ENCODE results near the gene ZNF148.
"Not testable (repeated sequence)": the region's sequence is repeated elsewhere in the genome, so short reads cannot be mapped to it uniquely, and the experiment has no call there.

ZNF148 gene

DNA sequence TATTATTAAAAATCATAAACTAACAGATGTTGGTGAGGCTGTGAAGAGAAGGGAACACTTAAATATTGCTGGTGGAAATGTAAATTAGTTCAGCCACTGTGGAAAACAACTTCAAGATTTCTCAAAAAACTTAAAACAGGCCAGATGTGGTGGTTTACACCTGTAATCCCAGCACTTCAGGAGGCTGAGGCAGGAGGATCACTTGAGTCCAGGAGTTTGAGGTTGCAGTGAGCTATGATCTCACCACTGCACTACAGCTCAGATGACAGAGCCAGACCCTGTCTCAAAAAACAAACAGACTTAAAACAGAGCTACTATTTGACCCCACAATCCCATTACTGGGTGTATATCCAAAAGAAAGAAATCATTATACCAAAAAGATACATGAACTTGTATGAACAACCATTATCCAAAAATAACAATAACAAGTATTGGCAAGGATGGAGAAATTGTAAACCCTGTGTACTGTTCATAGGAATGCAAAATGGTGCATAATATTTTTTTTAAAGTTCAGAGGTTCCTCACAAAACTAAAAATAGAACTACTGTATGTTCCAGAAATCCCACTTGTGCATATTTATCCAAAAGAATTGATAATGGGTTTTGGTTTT is 25.5 kb downstream of the ZNF148 start:
- in situ Hi-C loops (cut with HindIII; ENCODE audit: low pct_ligation_motif_present, low pct_unique_long_range_greater_than_20kb, low sequenced_read_pairs): no loop called here
- no peak for DNase-seq

DNA sequence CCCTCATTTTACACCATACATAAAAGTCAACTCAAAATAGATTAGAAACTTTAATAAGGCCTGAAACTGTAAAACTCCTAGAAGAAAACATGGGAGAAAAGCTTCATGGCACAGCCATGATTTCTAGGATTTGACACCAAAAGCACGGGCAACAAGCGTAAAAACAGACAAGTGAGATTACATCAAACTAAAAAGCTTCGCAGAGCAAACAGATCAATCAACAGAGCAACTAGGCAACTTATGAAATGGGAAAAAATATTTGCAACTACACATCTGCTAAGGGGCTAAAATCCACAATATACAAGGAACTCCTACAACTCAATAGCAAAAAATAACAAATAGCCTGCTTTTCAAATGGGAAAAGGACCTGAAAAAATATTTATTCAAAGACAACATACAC is 26.1 kb downstream of the ZNF148 start:
- in situ Hi-C loops (cut with HindIII; ENCODE audit: low pct_ligation_motif_present, low pct_unique_long_range_greater_than_20kb, low sequenced_read_pairs): no loop called here
- no peak for DNase-seq

DNA sequence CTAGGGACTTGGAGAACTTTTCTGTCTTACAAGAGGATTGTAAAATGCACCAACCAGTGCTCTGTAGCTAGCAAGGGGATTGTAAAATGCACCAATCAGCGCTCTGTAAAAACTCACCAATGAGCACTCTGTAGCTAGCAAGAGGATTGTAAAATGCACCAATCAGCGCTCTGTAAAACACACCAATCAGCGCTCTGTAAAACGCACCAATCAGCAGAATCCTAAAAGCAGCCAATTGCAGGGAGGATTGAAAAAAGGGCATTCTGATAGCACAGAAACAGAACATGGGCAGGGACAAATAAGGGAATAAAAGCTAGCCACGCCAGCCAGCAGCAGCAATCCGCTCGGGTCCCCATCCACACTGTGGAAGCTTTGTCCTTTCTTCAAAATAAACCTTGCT is 31.8 kb downstream of the ZNF148 start:
- DNase-seq; in situ Hi-C loops (cut with HindIII; ENCODE audit: low pct_ligation_motif_present, low pct_unique_long_range_greater_than_20kb, low sequenced_read_pairs): not testable (repeated sequence)

DNA sequence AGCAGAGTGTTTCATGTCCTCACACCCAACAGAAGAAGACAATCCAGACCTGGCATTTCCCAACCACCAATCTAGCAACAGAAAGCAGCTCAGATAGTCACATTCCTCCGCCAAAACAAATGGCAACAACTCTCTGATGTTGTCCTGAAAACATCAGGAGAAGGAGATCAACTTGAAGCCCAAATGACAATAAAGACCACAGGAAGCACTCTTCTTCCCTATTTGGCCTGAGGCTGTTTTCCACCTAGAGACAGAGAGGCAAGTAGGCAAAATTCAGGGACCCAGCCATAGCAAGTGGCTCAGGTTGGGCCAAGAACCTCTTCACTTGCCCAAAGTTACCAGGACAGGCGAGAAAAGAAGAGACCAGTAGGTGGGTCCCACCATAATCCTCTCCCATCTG is 35.0 kb downstream of the ZNF148 start:
- DNase-seq: no peak
- in situ Hi-C loops (cut with HindIII; ENCODE audit: low pct_ligation_motif_present, low pct_unique_long_range_greater_than_20kb, low sequenced_read_pairs): no loop called here

DNA sequence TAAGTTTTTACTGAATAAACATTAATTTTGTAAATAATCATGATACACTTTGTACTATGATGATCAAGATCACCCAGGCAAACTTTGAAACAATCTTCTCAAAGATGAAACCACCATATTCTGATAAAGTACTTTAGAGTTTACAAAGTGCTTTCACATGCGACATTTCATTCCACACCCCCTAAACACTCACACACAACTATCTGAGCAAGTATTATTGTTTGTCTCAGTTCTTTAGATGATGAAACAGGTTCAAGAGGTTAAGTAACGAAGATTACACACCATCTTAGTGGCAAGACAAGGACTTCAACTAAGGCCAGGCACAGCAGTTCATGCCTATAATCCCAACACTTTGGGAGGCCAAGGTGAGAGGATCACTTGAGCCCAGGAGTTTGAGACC is 37.6 kb downstream of the ZNF148 start:
- DNase-seq: no peak
- in situ Hi-C loops (cut with HindIII; ENCODE audit: low pct_ligation_motif_present, low pct_unique_long_range_greater_than_20kb, low sequenced_read_pairs): no loop called here

DNA sequence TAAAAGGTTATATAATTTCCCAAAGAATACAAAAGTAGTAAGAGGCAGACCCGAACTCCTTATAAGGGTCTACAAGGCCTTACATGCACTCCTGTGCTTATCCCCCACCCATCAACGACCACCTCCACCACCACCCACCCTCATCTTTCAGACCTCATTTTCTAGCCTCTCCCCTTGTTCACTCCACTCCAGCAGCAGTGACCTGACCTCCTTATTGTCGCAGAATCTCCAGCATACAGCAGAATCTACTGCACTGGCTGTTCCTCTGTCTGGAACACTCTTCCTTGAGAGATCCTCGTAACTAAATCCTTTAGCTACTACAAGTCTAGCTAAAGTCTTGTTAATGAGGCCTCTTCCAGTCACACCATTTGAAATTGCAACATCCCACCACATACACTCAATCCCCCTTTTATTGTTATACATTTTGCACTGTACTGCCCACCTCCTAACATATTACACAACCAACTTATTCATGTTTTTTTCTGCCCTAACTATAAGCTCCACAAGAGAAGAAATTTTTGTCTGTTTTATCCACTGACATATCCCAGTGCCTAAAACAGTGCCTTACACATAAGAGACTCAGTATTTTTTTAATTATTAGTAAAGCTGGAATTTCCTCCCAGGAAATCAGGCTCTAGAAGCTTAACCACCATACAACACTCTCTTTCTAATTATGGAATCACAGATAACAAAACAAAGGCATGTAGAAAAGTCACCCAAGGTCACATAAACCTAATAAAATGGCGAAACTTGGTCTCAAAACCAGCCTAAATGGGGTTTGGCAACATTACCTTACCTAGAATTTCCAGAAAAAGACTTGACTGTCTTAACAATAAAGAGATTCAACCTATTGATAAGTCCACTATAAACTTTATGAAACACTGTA is 40.2 kb downstream of the ZNF148 start:
- no peak for DNase-seq
- in situ Hi-C loops (cut with HindIII; ENCODE audit: low pct_ligation_motif_present, low pct_unique_long_range_greater_than_20kb, low sequenced_read_pairs): no loop called here

DNA sequence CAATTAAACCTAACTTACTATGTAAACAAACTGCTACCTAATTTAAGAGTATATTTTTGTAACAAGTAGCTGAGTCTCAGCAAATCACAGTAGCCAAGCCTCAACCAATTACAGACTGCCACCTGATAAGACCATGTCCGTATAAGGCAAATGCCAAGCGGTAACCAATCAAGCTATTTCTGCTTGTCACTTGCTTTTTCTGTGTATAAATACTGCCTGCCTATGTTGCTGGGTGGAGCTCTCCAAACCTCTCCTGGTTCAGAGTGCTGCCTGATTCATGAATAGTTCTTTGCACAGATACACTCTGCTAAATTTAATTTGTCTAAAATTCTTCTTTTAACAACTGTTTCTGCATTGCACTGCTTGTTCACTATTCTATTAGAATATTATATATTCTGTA is 42.6 kb downstream of the ZNF148 start:
- no peak for DNase-seq

DNA sequence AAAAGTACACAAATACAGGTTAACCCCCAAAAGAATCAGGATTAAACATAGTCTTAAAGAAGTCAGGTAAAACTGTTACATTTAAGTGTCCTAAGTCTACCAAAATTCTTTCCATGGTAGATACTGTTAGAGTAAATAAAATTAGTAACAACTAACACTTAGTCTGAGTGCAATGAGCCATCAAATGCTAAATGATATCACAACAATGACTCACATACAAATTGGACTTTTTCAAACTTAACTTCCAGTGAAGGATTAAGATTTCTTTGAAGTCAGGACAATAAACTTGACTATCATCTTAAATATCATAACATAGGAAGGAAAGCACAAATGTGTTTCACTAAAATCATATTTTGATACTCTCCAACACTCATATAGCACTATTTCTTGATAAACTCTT is 43.9 kb downstream of the ZNF148 start:
- no peak for DNase-seq
- in situ Hi-C loops (cut with HindIII; ENCODE audit: low pct_ligation_motif_present, low pct_unique_long_range_greater_than_20kb, low sequenced_read_pairs): no loop called here

More for the DNA sequence above, 42.6 kb downstream of the ZNF148 start:
- in situ Hi-C loops (cut with HindIII; ENCODE audit: low pct_ligation_motif_present, low pct_unique_long_range_greater_than_20kb, low sequenced_read_pairs): no loop called here

DNA sequence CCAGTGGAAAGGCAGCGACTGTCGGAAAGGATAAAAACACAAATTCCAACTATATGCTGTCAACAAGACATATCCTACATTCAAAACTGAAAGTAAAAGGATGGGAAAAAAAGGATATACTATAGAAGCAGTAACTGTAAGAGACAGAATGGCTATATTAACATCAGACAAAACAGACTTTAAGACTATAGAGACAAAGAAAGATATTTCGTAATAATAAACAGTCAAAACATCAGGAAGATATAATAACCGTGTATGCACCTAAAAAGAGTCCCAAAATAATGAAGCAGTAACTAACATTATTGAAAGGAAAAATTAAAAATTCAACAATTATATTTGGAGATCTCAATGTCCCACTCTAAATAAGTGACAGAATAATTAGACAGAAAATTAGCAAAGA is 48.2 kb downstream of the ZNF148 start:
- in situ Hi-C loops (cut with HindIII; ENCODE audit: low pct_ligation_motif_present, low pct_unique_long_range_greater_than_20kb, low sequenced_read_pairs): no loop called here
- DNase-seq: no peak

DNA sequence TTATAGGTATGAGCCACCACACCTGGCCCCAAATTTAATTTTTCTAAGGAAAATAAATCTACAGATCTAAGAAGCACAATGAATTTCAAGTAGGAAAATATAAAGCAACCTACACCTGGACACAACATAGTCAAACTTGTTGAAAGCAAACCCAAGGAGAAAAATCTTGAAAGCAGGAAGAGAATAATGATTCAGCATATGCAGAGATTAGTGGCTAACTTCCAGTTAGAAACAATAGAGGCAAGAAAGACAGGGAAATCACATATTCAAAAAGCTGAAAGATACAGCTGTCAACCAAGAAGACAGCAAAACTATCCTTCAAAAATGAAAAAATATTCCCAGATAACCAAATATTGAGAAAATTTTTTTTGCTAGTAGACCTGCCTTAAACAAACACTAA is 49.4 kb downstream of the ZNF148 start:
- in situ Hi-C loops (cut with HindIII; ENCODE audit: low pct_ligation_motif_present, low pct_unique_long_range_greater_than_20kb, low sequenced_read_pairs): no loop called here
- no peak for DNase-seq

DNA sequence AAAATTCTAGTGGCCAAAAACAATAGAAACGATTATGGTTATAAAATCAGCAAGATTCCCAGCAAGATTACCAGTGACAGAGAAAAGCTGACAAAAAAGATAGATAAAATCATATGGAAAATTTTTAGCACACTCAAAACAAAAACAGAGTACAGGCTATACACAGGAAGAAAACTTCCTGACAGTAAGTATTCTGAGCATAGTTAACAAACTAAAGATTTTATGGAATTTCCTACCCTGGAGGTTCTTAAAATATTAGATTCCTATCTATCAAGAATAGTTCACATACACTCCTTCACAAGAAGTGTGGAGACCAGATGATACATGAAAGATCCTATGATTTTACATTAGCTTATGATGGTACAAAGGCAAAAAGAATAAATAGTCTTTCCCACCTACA is 50.8 kb downstream of the ZNF148 start:
- no peak for DNase-seq
- in situ Hi-C loops (cut with HindIII; ENCODE audit: low pct_ligation_motif_present, low pct_unique_long_range_greater_than_20kb, low sequenced_read_pairs): no loop called here

DNA sequence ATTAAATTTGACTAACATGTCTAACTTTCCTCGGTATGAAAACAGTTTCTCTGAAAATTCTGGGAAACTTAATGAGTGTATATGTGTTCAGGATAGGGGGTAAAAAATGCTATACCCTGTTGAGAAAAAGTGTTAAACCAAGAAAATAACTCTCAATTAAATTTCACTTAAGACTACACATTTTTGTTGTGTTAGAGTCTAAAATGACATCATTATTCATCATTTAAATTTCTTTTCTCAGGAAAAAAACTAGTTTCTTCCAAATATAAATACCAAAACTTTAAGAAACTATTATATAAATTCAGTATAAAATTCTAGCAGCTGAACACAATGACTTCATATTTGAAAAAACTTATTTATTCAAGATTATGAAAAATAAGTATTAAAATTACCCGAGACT is 52.2 kb downstream of the ZNF148 start:
- DNase-seq: no peak
- in situ Hi-C loops (cut with HindIII; ENCODE audit: low pct_ligation_motif_present, low pct_unique_long_range_greater_than_20kb, low sequenced_read_pairs): no loop called here

DNA sequence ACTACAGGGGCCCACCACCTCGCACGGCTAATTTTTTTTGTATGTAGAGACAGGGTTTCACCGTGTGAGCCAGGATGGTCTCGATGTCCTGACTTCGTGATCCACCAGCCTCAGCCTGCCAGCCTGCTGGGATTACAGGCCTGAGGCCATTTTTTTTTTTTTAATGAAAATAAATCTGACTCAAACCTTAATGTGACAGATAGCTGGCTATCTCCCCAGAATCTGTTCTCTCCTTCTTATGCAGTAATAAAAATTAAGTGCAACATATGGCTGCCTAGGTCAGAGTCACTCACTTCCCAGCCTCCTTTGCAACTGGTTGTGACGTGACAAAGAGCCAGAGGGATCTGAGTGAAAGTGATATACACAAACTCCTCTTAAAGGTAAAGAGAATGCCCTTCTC is 53.0 kb downstream of the ZNF148 start:
- DNase-seq: no peak

DNA sequence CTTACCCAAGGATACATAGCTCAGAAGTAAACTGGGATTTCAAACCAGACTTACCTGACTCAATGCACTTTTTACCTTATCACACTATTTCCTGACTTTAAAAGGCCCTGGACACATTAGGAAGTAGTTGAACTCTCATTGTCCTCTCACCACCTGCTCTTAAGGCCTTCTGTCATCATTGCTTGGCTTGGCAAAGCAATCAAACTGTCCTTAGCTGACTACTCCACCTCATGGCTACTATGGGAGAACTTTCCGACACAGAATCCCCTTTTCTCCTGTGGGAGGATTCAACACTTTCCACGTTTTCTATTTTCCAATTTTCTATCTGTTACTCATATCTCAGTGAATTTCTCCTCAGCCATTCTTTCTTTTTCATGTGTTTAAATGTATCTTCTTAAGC is 55.4 kb downstream of the ZNF148 start:
- in situ Hi-C loops (cut with HindIII; ENCODE audit: low pct_ligation_motif_present, low pct_unique_long_range_greater_than_20kb, low sequenced_read_pairs): no loop called here
- no peak for DNase-seq

More for the DNA sequence above, 53.0 kb downstream of the ZNF148 start:
- in situ Hi-C loops (cut with HindIII; ENCODE audit: low pct_ligation_motif_present, low pct_unique_long_range_greater_than_20kb, low sequenced_read_pairs): no loop called here

DNA sequence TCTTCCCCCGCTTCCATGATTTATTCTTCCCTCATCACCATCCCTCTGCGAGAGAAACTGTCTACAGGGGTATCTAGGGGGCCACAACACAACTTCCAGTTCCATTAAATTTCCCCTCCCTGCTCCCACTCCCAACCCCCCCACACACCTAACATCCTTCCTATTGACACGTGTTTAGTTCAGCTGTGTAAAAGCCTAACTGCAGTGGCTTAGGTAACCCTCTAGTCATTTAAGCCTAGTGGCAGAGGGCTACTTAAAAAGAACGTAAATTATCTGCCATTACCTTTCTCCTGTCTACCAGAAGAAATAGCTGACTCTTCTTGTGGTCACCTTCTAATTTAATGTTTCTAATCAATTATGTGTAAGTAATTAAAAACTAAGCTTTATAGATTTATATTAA is 56.3 kb downstream of the ZNF148 start:
- no peak for DNase-seq
- in situ Hi-C loops (cut with HindIII; ENCODE audit: low pct_ligation_motif_present, low pct_unique_long_range_greater_than_20kb, low sequenced_read_pairs): no loop called here

DNA sequence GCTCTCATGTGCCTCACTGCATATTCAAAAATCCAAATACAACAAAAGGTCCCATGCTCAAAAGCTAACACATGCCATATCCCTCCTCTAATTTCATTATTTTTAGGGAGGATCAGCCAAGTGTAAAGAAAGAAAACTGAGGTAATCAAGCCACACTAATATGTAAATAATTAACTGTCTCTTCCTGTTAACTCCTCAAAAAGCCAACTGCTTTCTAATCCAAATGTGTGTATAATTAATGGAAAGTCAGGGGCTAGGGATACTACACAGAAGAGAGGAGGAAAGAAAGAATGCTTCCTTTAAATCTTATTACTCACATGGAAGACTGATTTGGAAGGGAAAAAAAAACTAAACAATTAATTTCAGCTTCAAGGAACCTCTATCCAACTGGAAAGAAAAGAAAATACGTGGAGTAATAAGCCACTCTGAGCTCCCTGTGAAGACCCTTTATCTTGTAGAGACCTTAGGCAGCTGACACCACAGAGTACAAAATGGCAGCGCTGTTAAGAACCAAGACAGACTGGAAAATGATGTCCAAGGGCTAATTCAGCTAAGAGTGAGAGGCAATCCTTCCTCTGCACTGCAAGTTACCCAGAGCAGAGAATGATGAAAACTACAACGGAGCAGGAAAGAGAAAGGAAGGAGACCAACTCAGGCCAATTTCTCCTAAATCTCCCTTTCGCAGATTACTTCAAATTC is 56.8 kb downstream of the ZNF148 start:
- in situ Hi-C loops (cut with HindIII; ENCODE audit: low pct_ligation_motif_present, low pct_unique_long_range_greater_than_20kb, low sequenced_read_pairs): no loop called here
- no peak for DNase-seq

DNA sequence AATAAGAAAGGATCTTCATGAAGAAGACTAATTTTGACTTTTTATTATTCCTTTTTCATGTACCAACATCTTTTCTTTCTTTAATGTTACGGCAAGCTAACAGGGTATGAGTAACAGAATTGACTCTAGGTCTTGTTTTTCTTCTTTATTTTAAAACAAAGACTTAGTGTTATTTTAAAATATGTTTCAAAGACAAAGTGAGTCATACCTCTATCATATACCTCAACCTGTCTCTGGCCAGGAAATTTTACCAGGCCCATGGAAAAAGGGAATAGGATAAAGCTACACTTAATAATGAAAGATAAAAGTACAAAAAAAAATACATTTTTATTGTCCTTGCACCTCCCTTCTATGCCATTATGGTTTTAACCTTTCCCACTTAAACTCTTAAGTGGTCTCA is 57.4 kb downstream of the ZNF148 start:
- in situ Hi-C loops (cut with HindIII; ENCODE audit: low pct_ligation_motif_present, low pct_unique_long_range_greater_than_20kb, low sequenced_read_pairs): no loop called here
- no peak for DNase-seq

DNA sequence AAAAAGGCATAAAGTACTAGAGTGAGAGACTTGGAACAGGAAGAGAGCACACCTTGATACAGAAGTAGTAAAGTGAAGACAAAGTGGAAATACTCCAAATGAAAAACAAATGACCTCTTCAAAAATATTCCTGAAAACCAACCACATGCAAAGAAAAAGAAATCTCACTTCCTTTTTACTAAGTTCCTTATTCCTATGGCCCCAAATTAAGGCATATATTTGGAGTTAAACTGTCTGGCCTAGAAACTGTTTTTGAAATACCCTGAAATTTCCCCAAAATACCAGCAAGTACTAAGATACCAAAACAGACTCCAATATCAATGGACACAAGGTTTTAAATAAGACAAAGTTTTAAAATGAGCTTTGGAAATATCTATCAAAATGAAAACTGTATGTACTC is 58.2 kb downstream of the ZNF148 start:
- in situ Hi-C loops (cut with HindIII; ENCODE audit: low pct_ligation_motif_present, low pct_unique_long_range_greater_than_20kb, low sequenced_read_pairs): no loop called here
- DNase-seq: no peak

DNA sequence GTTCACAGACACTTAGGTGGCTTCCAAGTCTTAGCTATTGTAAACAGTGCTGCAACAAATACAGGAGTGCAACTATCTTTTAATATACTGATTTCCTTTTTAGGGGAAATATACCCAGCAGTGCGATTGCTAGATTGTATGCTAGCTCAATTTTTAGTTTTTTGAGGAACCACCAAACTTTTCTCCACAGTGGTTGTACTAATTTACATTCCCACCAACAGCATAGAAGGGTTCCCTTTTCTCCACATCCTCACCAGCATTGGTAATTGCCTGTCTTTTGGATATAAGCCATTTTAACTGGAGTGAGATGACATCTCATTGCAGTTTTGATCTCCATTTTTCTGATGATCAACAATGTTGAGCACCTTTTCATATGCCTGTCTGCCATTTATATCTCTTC is 58.9 kb downstream of the ZNF148 start:
- in situ Hi-C loops (cut with HindIII; ENCODE audit: low pct_ligation_motif_present, low pct_unique_long_range_greater_than_20kb, low sequenced_read_pairs): no loop called here
- no peak for DNase-seq

Measured in ACHN (cell line).